ENCODE measurements around the gene CHRNA4. TPM values are rescaled to one million over a fixed set of nuclear protein-coding genes. Genes with fewer than 3 reads are reported as not detected.

Gene CHRNA4
- total and polyA plus RNA-seq, 9 of the 15 experiments (the other 6 are each of a cell fraction or from before 2014, with no cell fraction given) = not detected

DNA sequence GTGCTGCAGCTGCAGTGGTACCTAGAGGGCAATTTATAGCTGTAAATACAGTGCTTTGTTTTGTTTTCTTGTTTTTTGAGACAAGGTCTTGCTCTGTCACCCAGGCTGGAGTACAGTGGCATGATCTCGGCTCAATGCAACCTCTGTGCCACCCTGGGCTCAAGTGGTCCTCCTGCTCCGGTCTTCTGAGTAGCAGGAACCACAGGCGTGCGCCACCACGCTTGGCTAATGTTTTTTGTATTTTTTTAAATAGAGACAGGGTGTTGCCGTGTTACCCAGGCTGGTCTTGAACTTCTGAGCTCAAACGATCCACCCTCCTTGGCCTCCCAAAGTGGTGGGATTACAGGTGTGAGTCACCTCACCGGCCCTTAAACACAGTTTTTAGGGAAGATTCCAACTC is 26.8 kb downstream of the CHRNA4 start:
- WGBS (ENCODE audit: insufficient coverage, low coverage, missing lambda C conversion rate) = 30% methylated on average over 8 of the region's 8 CpGs
- no TSS peak for BruUV-seq (replicated peaks)
- TF ChIP-seq ZNF668 (CRISPR knock-in tag; IDR thresholded peaks at IDR 0.05) (no peak), COPS2 (conservative IDR thresholded peaks at IDR 0.05) (no peak), PHF21A (IDR thresholded peaks at IDR 0.05; ENCODE audit: borderline replicate concordance, low read depth) (no peak), ZNF76 (CRISPR knock-in tag; IDR thresholded peaks at IDR 0.05; ENCODE audit: borderline replicate concordance) (no peak)
- TF ChIP-seq, protein P1, sequence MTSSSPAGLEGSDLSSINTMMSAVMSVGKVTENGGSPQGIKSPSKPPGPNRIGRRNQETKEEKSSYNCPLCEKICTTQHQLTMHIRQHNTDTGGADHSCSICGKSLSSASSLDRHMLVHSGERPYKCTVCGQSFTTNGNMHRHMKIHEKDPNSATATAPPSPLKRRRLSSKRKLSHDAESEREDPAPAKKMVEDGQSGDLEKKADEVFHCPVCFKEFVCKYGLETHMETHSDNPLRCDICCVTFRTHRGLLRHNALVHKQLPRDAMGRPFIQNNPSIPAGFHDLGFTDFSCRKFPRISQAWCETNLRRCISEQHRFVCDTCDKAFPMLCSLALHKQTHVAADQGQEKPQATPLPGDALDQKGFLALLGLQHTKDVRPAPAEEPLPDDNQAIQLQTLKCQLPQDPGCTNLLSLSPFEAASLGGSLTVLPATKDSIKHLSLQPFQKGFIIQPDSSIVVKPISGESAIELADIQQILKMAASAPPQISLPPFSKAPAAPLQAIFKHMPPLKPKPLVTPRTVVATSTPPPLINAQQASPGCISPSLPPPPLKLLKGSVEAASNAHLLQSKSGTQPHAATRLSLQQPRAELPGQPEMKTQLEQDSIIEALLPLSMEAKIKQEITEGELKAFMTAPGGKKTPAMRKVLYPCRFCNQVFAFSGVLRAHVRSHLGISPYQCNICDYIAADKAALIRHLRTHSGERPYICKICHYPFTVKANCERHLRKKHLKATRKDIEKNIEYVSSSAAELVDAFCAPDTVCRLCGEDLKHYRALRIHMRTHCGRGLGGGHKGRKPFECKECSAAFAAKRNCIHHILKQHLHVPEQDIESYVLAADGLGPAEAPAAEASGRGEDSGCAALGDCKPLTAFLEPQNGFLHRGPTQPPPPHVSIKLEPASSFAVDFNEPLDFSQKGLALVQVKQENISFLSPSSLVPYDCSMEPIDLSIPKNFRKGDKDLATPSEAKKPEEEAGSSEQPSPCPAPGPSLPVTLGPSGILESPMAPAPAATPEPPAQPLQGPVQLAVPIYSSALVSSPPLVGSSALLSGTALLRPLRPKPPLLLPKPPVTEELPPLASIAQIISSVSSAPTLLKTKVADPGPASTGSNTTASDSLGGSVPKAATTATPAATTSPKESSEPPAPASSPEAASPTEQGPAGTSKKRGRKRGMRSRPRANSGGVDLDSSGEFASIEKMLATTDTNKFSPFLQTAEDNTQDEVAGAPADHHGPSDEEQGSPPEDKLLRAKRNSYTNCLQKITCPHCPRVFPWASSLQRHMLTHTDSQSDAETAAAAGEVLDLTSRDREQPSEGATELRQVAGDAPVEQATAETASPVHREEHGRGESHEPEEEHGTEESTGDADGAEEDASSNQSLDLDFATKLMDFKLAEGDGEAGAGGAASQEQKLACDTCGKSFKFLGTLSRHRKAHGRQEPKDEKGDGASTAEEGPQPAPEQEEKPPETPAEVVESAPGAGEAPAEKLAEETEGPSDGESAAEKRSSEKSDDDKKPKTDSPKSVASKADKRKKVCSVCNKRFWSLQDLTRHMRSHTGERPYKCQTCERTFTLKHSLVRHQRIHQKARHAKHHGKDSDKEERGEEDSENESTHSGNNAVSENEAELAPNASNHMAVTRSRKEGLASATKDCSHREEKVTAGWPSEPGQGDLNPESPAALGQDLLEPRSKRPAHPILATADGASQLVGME (CRISPR knock-in tag; IDR thresholded peaks at IDR 0.05) = no peak
- TF ChIP-seq, protein P2, sequence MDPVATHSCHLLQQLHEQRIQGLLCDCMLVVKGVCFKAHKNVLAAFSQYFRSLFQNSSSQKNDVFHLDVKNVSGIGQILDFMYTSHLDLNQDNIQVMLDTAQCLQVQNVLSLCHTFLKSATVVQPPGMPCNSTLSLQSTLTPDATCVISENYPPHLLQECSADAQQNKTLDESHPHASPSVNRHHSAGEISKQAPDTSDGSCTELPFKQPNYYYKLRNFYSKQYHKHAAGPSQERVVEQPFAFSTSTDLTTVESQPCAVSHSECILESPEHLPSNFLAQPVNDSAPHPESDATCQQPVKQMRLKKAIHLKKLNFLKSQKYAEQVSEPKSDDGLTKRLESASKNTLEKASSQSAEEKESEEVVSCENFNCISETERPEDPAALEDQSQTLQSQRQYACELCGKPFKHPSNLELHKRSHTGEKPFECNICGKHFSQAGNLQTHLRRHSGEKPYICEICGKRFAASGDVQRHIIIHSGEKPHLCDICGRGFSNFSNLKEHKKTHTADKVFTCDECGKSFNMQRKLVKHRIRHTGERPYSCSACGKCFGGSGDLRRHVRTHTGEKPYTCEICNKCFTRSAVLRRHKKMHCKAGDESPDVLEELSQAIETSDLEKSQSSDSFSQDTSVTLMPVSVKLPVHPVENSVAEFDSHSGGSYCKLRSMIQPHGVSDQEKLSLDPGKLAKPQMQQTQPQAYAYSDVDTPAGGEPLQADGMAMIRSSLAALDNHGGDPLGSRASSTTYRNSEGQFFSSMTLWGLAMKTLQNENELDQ (CRISPR knock-in tag; IDR thresholded peaks at IDR 0.05; ENCODE audit: borderline replicate concordance) = no peak
- H4K20me1 ChIP-seq (replicated peaks; ENCODE audit: control insufficient read depth, insufficient read depth, low read length) = no peaks in the 10 kb centered on the region
- no peak overlapping the region for H3K4me3 ChIP-seq
- ATAC-seq = no peak
- H2AFZ ChIP-seq (ENCODE audit: low read depth, low read length) = no peak overlapping the region
- H3K4me2 ChIP-seq (ENCODE audit: insufficient read depth, low read length) = no peak overlapping the region
- DNase-seq (ENCODE audit: extremely low read depth in 1 of 4, low spot score in 3 of 4) = no peak
- intact Hi-C loops (cut with micrococcal nuclease) (no loop called here), in situ Hi-C loops (cut with MboI) (no loop called here)
- no peak overlapping the region for H3K9ac ChIP-seq (ENCODE audit: insufficient read depth in 1 of 2, low read depth in 2 of 2, low read length in 2 of 2)
- H3K4me1 ChIP-seq (replicated peaks in 1 of 2; ENCODE audit: control insufficient read depth in 2 of 2, insufficient read depth in 2 of 2, low read length in 2 of 2) = peaks cover 0 to 14% of the 10 kb centered on the region in 2 experiments; a peak in 1 of 5 replicates
- peaks cover 7% of the 10 kb centered on the region; the same call in 1 of the 2 replicates for H3K9me3 ChIP-seq (replicated peaks; ENCODE audit: control insufficient read depth, insufficient read depth, low read depth, low read length)
- H3K79me2 ChIP-seq (ENCODE audit: control insufficient read depth, insufficient read depth, low read length) = no peaks in the 10 kb centered on the region
- H3K9me1 ChIP-seq (ENCODE audit: control insufficient read depth, insufficient read depth, low read length) = no peaks in the 10 kb centered on the region
- H3K27me3 ChIP-seq (ENCODE audit: control insufficient read depth in 2 of 2, insufficient read depth in 2 of 2, low read length in 2 of 2) = peaks cover 3 to 24% of the 10 kb centered on the region in 2 experiments; a peak in 3 of 5 replicates
- no peak for FAIRE-seq
- H3K36me3 ChIP-seq (ENCODE audit: control insufficient read depth, insufficient read depth, low read length) = no peaks in the 10 kb centered on the region
- POLR2A ChIA-PET = interaction anchor here (1.3 kb wide), 1 partner anchor 13 kb away, joined by 4 read pairs; no protein-coding TSS in a partner anchor
- no peak overlapping the region for H3K27ac ChIP-seq (ENCODE audit: extremely low read depth, low read depth, low read length)
- CTCF ChIA-PET (ENCODE audit: low intra/inter-chr PET ratio) = no interaction called here

All from K562 (cell line).